GM10847 (cell line): ENCODE measurements around the gene PHPT1.
A peak's percentile ranks its signal among the peaks of the same experiment; 100 is the strongest.

Experiments used
- POLR2A ChIP-seq: IDR thresholded peaks from 2 replicates; pipeline ENCODE4 v1.6.1; 2011; ENCODE audit not compliant: insufficient read length; ENCODE audit errors: extremely low read depth

PHPT1 gene

DNA sequence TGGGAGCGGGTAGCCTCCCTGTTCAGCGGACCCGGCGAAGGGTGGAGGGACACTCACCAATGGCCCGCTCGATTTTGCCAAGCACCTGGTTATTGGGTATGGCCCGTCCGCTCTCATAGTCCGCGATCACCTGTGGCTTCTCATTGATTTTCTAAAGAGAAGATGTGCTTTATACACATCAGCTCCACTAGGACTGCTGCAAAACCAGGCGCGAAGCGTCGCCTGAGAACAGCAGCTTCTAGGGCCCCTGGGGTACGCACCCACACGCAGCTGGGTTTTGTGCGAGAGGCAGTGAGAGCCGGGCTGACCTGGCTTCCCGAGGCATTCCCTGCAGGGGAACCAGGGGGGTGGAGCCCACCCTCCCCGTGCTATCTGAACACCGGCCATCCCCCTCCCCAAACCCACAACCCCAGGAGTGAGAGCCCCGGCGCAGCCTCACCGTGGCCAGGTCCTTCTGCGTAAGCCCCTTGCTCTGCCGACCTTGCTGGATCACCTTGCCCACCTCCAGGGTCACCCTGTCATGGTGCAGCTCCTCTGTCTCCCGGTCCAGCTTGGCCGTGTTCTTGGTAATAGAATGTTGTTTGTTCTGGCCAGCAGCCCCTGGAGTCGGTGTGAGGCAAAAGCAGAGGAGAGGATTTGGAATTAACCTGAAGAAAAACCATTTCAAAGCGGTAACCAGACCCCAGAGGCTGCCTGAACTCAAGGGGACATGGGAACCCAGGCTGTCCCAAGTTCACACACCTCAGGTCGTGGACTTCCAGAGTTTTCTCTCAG, 13.8 kb downstream of the PHPT1 start:
- no peak for TF ChIP-seq POLR2A

DNA sequence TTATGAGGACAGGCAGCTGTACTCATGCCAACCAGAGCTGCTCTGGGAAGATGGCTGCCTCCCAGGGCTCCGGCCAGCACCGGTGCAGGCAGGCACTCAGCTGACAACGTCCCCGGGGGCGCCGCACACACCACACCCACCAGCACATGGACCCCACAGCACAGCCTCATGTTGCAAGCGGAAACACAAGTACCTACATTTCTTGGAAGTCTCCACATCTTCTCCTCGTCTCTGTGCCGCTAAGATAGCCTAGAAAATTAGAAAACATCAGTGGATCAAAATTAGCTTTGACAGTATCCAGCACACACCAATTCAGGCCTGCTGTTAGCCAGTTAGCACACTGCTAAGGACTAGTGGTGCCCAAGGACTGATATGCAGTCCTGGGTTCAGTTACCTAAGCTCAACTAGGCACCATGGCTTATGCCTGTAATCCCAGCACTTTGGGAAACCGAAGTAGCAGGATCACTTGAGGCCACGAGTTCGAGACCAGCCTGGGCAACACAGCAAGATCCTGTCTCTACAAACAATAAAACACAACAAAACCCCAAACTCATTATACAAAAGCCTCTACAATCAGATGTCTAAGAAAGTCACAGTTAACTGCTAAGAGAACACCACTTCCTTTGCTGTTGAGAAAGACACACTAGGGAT, 14.5 kb downstream of the PHPT1 start:
- no peak for TF ChIP-seq POLR2A

DNA sequence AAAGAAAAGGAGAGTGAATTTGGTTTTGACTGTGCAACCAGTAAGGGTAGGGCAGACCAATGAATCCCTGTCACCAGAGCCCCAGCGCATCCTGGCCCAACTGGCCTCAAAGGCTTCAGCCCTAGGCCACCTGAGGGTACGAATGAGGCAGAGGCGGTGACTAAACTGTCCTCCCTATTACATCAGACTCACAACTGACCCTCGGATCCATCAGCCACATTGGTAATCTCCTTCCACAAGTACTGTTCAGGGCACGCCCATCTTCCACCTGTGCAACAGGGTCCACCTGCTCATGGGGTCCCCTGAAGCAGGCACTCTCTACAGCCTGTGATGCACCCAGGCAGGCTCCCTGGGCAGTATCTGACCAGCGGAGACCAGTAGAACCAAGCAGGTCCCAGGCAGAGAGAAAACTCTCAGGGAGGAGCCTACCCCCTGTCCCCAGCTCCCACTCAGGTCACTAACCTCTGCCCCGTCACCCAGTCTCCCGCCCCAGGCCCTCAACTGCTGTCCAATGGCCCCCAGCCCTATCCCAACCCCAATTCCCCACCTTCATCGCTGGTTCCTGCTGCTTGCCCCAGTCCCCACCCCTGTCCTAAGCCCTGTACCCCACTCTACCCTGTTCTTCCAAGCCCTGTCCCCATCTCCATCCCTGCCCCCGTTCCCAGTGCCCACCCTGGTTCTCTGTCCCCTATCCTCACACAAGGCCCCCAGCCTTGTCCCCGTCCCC, 16.0 kb downstream of the PHPT1 start:
- TF ChIP-seq POLR2A, result no peak

DNA sequence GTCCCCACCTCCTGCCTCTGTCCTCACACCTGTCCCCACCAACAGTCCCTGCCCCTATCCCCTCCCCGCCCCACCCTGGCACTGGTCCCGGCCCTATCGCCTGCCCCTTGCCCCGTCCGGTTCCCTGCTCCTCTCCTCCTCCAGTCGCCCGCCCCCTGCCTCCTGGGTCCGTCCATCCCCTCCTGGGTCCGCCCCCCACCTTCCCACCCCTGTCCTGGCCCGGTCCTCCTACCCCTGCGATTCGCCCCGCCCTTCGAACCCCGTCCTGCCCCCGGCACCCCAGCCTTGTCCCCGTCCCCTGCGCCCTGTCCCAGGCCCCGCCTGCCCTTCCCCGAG, 16.5 kb downstream of the PHPT1 start:
- TF ChIP-seq POLR2A, result no peak

DNA sequence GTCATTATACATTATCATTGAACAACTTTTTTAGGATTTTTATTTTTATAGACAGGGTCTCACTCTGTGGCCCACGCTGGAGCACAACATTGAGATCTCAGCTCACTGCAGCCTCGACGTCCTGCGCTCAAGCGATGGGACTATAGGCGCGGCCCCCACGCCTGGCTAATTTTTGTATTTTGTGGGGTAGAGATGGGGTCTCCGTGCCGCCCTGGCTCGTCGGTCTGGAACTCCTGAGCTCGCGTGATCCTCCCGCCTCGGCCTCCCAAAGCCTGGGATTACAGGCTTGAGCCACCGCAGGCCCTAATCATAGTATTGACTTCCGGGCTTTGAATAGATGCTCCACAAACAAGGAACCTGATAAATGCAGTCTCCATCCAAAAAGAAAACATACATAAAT, 18.3 kb downstream of the PHPT1 start:
- no peak for TF ChIP-seq POLR2A

DNA sequence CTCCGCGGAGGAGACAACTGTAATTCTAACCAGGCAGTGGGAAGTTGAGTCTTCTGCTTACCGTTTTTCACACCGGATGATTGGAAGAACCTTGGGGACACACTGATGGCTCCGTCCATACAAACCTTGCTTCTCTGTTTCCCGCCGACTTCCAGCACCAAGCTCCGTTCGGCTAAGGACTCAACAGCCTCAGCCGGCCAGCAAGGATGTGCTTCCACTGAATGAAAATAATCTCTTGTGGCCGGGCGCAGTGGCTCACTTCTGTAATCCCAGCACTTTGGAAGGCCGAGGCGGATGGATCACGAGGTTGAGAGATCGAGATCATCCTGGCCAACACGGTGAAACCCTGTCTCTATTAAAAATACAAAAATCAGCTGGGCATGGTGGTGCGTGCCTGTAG, 18.7 kb downstream of the PHPT1 start:
- no peak for TF ChIP-seq POLR2A

DNA sequence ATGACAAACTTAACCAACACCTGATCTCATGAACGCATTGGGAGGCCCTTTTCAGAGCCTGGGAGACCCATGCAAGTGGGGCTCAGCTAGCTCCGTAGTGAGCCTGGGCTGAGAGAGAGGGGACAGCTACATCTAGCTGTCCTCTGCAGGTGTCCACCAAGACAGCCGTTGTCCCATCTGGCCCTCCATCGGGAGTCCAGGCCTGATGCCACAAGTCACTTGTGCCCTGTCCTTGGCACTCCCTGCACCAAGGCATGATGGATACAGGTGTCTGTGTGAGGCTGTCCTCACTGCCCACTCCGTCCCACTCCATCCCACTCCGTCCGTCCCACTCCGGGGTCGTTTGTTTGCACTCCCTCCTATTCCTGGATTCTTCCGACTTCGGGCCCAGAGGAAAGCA, 19.4 kb downstream of the PHPT1 start:
- TF ChIP-seq POLR2A, result no peak

DNA sequence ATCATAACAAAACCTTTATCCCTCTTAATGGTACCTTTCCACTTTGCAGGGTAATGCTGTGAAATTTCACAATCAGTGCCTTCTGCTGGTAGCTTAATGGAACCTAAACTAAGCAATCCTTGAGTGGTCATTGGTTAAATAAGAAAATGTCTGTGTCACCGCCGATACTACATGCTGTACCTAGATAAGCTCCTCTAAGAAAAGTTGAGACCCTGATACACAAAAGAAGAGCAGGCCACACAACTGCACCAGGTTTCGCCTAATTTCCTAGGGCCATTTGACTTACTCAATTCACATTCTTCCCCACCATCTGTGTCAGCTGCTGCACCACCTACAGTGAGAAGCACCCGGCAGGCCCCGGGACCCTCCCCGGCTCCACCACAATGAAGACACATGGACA, 25.9 kb downstream of the PHPT1 start:
- no peak for TF ChIP-seq POLR2A

DNA sequence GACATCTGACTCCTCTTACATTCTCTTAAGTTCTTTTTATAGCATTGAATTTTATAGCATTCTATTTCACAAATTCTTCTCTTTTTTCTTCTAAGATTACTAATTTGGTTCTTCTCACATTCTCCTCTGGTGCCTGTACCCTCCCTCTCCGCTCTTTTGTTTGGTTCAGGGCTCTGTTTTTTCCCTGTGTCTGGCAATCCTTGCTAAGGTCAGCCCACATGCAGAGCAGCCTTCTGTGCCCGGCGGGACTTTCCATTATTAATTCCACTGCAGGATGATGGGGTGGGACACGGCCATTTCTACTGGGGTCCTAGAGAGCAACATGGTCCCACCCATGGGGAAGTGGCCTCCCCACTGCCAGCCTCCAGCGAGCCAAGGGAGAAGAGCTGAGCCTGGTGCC, 27.3 kb downstream of the PHPT1 start:
- no peak for TF ChIP-seq POLR2A

DNA sequence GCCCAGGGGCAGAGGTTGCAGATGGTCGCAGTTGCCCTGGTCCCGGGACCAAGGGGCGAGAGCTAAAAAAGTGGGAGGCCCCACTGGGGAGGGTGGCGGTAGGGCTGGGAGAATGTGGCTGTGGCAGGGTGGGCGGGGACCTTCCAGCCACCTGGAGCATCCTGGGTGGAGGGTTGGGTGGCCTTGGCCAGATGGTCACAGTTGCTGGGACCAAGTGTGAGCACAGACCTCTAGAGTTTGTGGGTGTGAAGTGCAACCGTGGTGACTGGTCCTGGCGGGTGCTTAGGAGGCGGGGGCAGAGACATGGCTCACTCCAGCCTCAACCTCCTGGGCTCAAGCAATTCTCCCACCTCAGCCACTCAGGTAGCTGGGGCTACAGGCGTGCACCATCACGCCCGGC, 31.4 kb downstream of the PHPT1 start:
- TF ChIP-seq POLR2A, result no peak

DNA sequence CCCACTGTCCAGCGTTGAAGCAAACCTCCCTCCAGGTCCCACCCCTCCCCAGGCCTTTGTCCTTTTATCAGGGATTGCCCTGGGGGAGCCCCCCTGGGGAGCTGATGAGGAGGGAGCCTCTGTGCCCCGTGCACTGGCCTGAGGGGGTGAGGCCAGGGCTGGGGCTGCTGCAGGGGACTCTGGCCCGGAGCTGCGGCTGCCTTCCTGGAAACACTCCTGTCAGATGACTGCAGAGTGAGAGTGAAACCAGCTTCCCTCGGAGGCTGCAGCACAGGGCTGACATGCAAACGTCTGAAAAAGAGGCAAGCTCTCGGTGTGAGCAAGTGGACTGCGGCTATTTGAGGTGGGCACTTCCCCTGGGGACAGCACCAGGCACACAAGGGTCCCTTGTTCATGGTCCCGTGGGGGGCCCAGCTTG, 32.5 kb downstream of the PHPT1 start:
- no peak for TF ChIP-seq POLR2A

DNA sequence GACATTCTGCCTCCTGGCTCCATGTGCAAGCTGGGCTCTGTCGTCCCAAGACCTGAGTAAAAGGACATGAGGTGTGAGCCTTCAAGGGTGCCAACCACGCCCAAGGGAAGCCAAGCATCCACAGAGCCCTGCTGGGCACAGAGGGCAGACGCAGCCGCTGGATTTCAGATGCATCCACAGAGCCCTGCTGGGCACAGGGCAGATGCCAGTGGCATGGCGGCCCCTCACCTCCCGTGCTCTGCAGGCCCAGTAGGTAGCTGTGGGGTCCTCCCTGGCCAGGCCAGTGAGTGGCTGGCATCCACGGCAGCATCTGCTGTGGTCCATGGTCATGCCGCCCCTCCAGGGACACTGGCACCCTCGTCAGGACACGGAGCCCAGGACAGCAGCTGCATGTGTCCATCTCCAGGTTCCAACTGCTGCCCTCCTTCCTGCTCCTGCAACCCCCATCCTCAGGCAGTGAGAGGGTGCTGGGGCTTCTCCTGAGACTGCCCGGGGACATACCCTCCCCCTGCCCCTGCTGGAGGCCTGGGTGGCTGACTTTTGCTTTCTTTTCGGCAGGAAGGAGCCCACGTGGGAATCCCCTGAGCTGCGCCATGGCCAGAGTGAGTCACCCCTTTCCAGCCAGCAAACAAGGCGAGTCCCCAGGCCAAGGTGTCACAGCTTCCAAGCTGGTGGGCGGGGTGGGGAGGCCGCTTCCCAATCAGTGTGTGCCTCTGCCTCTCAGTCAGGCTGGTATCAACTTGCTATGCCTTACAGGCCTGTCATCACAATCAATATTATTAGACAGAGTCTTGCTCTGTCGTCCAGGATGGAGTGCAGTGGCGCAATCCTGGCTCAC, 33.1 kb downstream of the PHPT1 start:
- TF ChIP-seq POLR2A, result no peak

DNA sequence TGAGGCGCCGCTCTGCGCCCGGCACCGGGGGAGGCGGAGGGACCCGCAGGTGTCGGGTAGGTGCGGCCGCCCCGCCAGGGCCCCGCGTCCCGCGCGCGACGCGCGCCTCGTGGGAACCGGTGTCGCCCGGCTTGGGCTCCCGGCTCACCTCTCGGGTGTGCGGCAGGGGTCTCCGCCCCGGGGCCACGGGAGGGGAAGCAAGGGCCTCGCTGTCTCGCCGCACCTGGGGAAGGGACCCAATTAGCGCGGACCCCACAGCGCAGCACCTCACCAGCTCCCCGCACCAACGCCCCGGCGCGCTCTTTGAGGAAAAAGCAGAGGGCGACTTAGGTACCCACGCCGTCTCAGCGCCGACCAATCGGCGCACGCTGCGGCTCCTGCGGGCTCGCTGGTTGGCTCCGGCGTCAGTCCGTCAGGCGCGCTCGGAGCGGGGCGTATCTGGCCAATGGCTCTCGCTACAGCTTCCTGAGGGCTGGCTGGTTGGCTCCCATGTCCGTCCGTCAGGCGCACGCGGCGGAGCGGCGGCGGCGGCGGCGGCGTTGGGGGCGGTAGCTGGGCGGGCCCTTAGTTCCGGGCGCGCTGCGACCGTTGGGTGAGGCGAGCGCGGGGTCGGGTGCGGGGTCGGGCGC, 36.9 kb downstream of the PHPT1 start, which contains the start of gene TRAF2:
Gene TRAF2 (plus strand): TSS at position 567 of the 629 bp plus-strand sequence. CDS start 12,225 bp downstream, outside the sequence.
- peak; percentile 92 for TF ChIP-seq POLR2A

DNA sequence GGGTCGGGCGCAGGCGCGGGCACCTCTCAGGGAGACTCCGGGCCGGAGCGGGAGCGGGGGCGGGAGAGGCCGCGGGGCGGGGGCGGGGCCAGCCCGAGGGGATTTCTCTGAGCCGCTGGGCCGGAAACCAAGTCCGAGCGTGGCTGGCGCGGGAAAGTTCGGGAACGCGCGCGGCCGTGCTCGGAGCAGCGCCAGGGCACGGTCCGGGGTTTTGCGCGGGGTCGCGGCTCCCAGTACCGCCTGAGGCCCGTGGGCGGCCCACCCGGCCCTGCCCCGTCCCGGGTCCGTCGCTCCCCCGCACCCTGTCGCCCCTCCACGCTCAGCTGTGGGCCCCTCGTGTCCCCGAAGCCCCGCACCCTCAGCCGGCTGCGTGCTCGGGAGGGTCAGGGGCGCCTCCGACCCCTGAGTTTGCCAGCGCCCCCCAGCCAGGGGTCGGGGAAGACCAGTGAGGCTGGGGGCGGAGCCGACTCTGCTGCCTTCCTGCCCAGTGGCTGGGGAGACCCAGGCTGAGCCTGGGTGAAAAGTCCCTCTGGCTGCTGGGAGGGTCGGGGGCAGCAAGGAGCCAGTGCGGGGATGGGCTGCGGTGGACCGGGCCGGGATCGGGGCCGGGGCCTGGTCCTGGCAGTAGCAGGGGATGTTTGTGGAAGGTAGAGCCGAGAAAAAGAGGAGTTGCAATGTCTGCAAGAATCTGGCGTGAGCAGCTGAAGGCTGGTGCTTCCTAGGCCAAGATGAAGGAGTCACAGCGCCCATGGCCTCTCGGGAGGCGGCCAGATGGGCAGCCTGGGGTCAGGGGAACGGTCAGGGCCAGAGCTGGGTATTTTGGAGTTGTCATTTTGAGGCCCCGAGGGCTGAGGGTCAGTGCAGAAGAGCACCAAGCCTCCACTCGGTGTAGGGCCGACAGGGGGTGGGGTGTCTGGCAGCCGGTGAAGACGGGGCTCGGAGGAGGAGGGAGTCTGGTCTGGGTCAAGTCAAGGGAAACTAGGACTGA, 37.7 kb downstream of the PHPT1 start:
- no peak for TF ChIP-seq POLR2A
